ENCODE measurements around the gene HEXIM1.
"Not testable (repeated sequence)": the region's sequence is repeated elsewhere in the genome, so short reads cannot be mapped to it uniquely, and the experiment has no call there.

HEXIM1 gene

DNA sequence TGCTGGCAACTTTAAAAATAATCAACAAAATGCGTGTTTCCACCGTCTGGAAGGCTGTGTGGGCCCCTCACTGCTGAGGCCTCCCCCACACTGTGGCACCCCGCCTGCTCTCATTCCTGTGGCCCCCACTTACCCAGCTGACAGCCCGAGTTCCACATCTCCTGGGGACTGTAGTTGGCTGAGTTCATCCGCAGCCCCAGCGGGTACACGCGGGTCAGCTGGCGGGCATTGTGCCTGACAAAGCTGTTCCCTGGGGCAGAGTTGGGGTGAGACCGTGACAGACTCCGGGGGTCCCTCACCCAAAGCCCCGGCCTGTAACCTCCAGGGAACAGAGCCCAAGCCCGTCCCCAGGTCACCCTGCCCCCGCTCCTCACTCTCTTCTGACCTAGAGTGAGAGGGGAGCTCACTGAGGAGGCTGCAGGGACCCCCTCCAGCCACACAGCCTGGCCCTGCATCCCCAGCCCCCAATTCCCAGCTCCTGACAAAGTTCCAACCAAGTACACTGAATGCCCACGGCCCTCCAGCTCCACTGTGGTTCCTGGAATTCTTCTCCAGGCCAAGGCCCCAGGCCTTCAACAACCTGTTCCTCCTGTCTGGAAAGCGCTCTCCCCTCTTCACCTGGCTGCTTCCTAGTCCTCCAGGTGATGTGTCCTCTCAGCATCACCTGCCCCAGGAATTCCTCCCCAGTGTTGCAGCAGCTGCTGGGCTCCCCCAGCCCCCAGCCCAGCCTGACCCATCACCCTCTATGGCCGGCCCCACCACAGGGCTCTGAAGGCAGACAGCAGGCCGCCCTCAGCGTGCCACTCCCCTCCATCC lies 34.0 kb upstream of the HEXIM1 start:
- DNase-seq: no peak

DNA sequence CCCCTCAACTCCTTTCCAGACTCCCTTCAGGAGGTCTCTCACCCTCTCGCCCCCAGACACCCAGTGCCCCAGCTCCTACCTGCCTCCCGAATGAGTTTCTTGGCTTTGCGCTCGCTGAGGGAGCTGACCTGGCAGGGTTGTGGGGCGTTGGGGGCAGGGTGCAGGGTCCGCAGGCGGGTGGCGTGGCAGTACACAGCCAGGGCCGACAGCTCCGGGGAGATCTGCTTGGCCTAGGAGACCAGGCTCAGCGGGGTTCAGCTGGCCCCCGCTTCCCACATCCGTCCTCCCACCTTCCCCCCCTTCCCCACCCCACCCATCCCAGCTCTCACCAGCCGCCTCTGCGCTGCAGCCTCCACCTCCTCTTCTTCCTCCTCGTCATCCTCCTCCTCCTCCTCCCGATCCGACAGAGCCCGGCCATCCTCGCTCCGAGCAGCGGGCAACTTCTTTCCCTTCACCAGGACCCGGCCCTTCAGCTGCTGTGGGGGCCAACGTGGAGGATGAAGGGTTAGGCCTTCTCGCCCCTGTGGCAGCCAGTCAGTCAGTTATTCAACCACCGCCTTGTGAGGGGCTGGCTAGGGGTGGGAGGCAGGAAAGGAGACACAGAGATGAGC lies 33.2 kb upstream of the HEXIM1 start:
- no peak for DNase-seq

DNA sequence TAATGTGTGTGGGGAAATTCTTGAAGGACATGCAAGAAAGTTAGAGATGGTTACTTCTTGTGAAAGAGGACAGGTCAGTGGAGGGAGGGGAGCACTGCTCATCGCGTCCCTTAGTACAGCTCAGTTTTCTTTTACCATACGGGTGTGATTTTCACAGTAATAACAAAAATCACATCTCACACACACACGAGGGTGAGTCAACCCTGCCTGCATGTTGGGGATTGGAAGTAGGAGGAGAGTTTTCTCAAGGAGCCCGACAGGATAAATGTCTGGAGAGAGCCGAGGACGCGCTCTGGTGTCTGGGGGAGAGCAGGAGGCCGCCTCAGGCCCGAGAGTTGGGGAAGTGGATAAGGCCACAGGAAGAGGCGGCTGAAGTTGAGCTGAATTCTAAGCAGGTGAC lies 32.4 kb upstream of the HEXIM1 start:
- no peak for DNase-seq

DNA sequence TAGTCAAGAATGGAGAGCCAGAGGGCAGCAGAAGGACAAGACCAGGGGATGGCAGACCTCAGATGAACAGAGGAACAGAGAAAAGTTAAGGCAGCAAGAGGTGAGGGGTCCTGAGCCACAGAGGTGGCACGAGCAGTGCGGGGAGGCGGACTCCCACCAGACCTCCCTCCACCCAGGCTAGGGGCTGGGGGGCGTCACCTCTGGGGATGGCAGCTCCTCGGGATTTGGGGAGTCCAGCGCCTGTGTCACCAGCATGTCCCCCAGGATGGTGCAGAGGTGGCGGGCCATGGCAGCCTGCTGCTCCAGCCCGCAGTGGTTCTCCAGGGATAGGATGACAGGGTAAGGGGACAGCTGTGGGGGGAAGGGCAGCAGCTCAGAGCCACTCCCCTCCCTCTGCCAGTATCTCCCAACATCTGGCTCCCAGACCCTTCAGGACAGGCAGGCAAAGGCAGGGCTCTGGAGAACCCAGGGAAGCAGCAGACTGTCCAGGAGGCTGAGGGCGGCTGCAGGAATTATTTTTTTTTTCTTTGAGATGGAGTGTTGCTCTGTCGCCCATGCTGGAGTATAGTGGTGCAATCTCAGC lies 31.8 kb upstream of the HEXIM1 start:
- DNase-seq: no peak

DNA sequence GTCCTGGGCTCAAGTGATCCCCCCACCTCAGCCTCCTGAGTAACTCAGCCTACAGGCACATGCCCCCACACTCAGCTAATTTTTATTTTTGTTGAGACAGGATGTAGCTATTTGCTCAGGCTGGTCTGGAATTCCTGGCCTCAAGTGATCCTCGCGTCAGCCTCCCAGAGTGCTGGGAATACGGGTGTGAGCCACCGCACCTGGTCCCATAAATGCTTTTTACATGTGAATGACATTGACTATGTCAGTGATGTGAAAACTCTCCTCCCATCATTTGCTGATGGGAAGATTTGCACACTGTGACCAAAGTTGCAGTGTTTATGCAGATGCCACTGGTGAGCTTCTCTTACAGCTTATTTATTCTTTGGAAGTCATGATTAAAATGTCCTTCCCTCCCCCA lies 30.9 kb upstream of the HEXIM1 start:
- DNase-seq: no peak

DNA sequence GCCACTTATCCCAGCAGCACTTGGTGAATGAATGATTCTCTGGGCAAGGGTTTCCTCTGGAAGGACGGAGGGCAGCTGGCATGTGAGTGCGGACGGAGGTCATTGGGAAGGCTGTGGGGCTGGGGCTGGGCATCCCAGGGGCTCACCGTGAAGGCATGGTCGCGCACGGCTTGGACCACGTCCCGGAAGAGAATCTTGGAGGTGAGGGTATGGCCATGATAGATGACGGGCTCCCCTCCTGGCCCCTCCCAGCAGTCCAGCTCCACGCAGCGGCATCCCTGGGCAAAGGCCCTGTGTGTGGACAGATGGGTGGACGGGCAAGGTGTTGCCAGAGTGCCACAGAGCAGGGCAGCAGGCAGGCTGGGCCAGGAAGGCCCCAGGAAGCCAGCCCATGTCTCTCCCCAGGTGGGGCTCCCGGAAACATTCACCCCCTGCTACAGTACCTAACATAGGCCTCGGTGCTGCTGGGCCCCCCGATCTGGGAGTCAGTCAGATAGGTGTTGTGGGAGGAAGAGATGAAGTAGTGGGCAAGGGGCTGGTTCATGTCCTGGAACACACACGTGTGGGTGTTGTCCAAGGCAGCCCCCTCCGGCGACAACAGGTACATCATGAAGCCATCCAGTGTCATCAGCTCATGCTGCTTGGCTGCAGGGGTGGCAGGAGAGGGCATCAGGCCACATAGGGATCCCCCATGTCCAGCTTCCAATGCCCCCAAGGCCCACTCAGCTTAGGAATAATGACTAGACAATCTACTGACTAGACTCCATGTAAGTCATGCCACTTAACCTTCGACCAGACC lies 30.2 kb upstream of the HEXIM1 start:
- DNase-seq: no peak

DNA sequence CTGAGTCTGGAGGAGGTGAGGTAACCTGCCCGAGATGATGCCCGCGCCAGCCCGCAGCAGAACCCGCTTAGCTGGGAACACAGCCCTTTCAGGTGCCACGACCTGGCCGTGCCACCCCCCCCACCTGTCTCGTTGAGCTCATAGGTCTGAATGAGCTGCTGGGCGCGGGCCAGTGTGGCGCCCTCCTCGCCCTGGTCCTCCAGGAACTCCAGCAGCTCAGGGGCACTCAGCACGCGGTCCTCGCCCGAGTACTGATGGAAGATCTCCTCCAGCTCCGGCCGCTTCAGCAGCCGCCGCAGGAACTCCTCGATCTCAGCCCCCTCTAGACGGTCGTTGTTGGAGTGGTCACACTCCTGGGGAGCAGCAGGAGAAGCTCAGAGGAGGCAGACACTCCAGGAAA lies 29.6 kb upstream of the HEXIM1 start:
- no peak for DNase-seq

DNA sequence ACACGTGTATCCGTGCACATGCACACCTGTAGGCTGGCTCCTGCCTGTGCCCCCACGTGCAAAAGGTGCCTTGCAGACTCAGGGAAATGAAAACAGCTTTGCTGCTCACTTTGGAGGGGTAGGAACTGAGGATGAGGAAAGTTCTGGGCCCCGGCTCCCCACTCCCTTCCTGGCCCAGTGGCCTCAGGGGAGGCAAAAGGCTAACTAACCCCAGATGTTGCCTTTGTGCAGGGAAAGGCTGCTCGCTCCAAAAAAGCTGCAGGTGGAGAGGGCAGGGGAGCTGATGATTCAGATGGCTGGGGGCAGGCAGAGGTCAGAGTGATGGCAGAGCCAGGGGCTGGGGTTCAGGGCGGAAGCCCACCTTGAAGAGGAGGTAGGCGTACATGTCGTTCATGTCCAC lies 28.3 kb upstream of the HEXIM1 start:
- DNase-seq: no peak

DNA sequence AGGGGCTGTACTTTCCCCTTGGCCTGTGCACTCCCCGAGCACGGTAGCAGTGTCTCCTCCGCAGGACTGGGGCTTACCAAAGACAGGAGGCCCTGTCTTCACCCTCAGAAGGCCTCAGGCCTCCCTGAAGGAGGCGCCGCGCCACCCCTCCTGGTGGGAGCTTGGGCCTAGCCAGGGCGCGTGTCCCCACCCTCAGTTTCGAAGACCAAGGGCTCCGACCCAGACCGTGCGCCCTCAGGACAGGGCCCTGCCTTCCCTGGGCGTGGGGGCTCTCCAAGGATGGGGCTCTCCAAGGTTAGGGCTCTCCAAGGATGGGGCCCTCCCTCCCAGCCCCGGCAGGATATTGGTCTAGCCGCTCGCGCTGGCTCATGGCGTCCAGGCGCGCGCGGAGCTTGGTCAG lies 27.7 kb upstream of the HEXIM1 start:
- no peak for DNase-seq

DNA sequence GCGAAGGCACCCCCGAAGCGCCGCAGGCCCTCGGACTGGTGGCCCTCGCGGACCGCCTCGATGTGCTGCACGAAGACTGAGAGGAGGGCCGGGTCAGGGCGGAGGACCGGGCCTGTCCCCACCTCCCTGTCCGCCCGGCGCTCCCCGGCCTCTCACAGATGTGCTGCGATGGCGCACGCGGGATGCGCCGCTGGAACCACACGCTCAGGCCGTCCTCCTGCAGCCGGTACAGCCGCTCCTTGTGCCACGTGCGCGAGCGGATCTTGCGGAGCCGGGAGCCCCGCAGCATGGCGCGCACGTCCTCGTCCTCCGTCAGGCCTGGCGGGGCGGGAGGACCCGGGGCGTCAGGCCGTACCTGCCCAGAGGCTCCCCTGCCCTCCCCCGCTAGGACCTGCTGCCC lies 27.2 kb upstream of the HEXIM1 start:
- no peak for DNase-seq

DNA sequence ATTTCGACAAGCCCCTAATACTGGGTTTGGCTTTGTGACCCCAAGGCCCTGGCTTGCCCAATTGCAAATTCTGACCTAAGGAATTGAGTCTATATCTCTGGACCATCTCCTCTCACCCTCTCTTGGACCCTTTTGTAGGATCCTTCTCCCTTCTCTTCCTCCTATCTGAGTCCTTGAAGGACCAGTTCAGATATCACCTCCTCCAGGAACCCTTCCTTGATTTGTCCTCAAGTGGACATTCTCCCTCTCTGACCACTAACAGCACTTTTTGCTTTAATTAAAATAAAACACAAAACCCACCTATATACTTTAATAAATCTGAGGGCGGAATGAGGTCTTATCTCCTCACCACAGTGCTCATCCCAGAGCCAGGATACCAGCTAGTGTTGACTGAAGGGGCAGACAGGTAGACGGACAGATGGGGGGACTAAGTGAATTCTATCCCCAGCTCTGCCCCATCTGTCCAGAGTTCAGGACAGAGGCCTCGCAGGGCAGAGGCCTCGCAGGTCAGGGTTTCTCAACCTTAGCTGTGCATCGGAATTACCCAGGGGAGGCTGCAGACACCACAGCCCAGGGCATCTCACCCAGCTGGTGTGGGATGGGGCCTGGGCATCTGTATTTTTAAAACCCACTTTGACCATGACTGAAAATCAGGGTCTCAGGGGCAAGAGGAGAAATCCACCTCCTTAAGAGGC lies 25.1 kb upstream of the HEXIM1 start:
- no peak for DNase-seq

DNA sequence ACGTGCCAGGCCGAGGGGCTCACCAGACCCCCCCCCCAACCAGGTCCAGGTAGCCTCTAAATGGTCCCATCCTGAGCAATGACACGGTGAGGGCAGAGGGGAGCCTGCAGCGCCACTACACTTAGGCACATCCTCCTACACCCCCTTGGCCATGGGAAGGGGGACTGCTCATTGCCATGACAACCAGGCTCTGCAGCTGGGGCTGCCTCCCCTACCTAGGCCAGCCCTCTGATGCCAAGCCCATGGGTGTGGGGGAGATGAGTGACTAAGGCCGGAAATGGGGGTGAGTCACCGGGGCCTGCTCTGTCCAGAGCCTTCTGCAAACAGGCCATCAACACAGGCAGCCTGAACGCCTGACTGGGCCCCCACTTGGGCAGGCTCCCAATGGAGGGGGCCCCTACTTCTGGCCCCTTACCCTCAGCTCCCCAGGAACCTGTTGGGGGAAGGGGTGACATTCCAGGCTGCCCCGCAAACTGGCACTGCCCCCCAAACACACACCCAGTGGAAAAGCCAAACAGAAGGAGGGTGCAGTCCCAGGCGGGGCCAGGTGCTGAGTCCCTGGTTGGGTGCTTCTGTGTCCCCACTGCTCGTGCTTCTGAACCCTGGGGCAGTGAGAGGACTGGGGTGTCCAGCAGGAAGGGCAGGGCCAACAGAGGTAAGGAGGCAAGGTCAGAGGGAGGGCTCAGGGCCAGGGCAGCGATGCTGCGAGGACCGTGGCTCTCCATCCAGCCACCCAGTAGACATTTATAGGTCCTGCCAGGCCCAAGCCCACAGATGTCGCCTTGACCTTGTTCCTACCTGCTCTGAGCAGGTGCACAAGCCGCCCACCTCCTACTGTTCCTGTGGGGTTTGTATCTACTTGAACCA lies 24.1 kb upstream of the HEXIM1 start:
- peak; percentile 64 for DNase-seq

DNA sequence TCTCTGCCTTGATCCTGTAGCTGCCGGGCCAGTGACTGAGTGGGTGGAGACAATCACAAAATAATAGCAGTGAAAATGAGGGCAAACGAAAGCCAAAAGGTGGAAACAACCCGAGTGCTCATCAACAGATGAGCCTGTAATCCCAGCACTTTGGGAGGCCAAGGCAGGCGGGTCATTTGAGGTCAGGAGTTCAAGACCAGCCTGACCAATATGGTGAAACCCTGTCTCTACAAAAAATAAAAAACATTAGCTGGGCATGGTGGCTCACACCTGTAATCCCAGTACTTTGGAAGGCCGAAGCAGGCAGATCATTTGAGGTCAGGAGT lies 23.5 kb upstream of the HEXIM1 start:
- DNase-seq: not testable (repeated sequence)

DNA sequence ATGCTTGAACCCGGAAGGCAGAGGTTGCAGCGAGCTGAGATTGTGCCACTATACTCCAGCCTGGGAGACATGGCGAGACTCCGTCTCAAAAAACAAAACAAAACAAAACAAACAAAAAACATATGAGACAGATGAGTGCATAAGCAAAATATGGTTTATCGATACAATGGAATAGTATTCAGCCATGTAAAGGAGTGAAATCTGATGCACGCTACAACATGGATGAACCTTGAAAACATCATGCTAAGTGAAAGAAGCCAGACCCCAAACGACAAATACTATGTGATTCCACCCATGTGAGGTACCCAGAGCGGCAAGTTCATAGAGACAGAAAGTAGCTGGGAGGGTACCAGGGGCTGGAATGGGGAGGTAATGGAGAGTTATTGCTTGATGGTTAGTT lies 22.8 kb upstream of the HEXIM1 start:
- no peak for DNase-seq

DNA sequence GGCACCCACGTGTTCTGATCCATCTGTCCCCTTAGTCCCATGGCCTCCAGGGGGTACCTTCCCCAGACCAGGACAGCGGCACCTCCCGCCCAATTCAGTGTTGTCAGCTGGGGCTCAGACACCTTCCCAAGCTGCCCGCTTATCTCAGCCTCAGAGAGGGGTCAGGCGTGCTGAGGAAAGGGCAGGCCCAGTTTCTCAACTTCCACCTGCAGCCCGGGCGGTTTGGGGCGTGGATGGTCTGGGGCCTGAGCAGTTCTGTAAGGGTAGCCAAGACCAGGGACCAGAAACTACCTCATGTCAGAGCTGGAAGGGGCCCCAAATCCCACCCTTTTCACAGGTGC lies 21.1 kb upstream of the HEXIM1 start:
- DNase-seq: no peak

DNA sequence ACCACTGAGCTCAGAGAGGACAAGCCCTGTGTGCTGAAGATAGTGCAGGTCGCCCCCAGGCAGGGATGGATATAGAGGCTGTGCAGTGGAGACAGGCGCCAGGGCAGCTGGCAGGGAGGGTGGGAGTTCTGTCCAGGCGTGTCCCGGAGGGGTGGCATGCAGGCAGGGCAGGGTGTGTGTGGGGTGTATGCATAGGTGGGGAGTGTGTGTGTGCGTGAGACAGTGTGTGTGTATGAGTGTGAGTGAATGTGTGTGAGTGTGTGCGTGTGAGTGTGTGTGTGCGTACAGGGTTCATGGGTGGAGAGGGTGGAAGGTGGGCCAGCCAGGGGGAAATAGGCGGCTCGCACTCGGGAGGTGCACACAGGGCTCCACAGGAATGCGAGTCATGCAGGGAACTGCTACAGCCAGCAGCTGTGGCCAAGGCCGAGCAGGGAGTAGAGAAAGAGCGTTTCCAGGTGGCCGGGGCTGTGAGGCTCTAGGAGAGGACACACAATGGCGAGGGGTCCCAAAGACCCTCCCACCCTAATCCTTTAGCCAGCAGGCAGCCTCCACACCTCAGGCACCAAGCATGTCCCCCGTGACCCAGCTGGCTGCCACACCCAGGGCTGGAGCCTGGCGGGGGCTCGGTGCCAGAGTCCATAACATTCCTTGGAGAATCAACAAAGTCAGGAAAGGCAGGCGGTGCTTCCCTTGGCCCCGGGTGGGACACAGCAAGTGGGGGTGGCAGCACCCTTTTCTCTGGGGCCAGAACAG lies 20.6 kb upstream of the HEXIM1 start:
- DNase-seq: no peak

DNA sequence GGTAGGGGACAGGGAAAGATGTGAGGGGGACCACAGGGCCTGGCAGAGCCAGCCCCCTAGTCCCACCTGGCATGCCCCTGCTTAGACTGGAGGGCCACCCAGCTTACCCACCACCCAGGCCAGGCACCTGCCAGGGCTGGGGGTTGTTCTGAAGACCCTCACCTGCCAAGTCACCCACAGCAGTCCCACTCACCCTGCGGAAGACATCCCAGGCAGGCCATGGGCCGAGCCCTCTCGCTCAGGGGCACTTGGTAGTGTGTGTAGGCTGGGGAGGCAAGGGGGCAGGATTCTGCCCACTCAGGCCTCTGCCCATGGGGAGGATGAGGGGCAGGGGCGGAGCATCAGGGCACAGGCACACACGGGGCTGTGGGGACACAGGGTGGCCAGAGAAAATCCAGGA lies 19.9 kb upstream of the HEXIM1 start:
- DNase-seq: no peak

DNA sequence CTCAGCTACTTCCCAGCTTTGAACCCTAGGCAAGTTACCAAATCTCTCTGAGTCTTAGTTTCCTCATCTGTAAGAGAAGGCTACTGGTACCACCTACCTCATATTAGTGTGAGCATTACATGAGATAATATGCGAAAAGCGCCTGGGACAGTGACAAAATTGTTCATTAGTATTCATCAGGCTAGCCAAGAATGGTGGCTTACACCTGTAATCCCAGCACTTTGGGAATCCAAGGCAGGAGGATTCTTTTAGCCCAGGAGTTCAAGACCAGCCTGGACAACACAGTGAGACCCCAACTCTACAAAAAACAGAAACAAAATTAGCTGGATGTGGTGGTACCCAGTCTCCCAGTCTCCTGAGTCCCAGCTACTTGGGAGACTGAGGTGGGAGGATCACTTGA lies 19.3 kb upstream of the HEXIM1 start:
- no peak for DNase-seq

DNA sequence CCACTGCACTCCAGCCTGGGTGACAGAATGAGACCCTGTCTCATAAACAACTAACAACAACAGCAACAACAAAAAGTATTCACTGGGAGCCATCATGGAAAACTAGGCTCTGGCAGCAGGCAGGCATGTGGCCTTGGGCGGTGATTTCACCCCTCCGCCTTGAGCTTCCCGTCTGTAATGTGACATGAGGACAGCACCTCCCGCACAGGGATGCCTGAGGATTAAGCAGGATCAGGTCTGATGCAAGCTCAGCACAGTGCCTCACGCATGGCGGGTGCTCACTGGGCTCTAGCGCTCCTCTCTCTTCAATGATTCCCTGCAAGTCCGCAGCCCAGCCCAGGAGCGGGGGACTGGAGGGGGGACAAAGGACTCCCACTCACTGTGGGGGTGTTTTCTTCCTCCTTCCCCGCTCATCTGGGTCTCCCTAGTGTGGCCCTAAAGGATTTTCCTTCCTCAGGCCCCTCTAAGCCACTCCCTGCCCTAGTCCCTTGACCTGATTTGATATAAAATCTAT lies 18.8 kb upstream of the HEXIM1 start:
- no peak for DNase-seq

DNA sequence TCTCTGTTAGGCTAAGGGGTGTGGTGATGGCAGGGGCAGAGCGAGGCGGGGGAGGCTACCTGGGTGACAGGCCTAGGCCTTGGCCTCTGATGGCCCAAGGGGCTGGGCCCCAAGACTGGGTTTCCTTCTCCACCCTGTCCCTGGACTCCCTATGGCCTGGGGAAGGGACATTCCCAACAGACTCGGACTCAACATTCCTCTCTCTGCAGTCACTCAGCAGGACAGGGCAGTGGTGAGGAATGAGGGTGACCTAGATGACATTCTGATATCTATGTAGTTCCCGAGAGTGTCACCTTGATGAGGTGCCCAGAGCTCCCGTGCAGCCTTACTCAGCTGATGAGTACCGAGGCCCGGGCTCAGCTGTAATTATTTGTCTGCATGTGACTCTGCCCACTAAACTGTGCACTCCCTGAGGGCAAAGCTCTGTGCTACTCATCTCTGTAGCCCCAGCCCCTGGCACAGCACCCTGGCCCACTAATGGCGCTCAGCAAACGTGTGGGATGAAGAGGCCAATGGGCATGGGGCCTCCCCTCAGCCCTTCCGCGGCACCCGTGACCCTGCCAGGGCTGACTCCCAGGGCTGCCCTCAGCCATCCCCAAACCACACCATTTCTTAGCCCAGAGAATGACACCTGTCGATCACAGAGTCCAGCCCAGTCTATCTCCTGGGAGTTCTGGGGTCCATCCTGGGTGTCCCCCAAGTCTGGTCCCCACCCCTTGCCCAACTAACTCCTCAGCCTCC lies 18.2 kb upstream of the HEXIM1 start:
- no peak for DNase-seq

Data from RPMI8226 (cell line).